Kidney epithelial cell (primary cell): ENCODE measurements around the gene CD52. TPM values are rescaled to one million over a fixed set of nuclear protein-coding genes. Genes with fewer than 3 reads are reported as not detected.

Experiments used
- DNase-seq: peaks from one replicate; pipeline ENCODE4 v3.0.0-alpha.2; 2010; ENCODE audit warnings: low read depth
- H3K27me3 ChIP-seq: 2 replicates; pipeline ENCODE4 v1.6.0; 2011; ENCODE audit warnings: low read length; ENCODE audit not compliant: control insufficient read depth, insufficient read depth
- H3K36me3 ChIP-seq: 2 replicates; pipeline ENCODE4 v1.5.1; 2011; ENCODE audit warnings: low read length; ENCODE audit not compliant: control insufficient read depth, insufficient read depth
- H3K4me3 ChIP-seq: 2 replicates; pipeline ENCODE4 v1.5.1; 2011; ENCODE audit warnings: low read depth, mild to moderate bottlenecking, control low read depth, low read length
- CTCF ChIP-seq: IDR thresholded peaks from 2 replicates; pipeline ENCODE4 v1.5.1; 2011; ENCODE audit warnings: mild to moderate bottlenecking, moderate library complexity, low read length, control low read depth, inconsistent platforms; ENCODE audit not compliant: insufficient read depth, poor library complexity, severe bottlenecking
- total RNA-seq: library from RNA; depleted of rRNA; stranded (reverse); fragments of >200 nt; gene quantifications from 2 replicates; pipeline ENCODE4 v1.2.3, GENCODE V29; 2015

Gene CD52
- total RNA-seq, 1 donor from 2014 or later: not detected

DNA sequence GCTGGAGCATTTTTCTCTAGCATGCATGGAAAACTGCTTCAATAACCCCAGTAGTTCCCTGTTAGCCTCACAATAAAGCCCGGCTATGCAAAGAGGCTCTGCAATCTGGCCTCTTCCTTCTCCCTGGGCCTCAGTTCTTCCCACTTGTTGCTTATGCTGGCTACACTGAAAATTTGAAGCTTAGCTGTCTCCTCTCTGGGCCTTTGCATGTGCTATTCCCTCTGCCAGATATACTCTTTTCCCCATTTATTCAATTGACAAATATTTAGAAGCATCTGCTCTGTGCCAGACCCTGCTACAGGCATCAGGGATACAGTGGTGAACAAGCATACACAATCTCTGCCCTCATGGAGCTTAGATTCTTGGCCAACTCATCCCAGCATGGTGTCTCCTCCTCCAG, 20.9 kb downstream of the CD52 start:
- no peak for DNase-seq
- TF ChIP-seq CTCF: no peak
- Histone ChIP-seq H3K27me3 (peaks cover 21% of the 10 kb centered on the region), H3K4me3 (no peak overlapping the region), H3K36me3 (no peaks in the 10 kb centered on the region)

GRCh38 chr1:26340047-26340481, 22.3 kb downstream of the CD52 start:
- Histone ChIP-seq H3K4me3 (no peak overlapping the region), H3K36me3 (no peaks in the 10 kb centered on the region), H3K27me3 (peaks cover 23% of the 10 kb centered on the region)
- no peak for TF ChIP-seq CTCF
- no peak for DNase-seq

GRCh38 chr1:26344147-26344920, 26.6 kb downstream of the CD52 start:
- Histone ChIP-seq H3K4me3 (no peak overlapping the region), H3K27me3 (peaks cover 7% of the 10 kb centered on the region), H3K36me3 (no peaks in the 10 kb centered on the region)
- no peak for DNase-seq
- no peak for TF ChIP-seq CTCF

DNA sequence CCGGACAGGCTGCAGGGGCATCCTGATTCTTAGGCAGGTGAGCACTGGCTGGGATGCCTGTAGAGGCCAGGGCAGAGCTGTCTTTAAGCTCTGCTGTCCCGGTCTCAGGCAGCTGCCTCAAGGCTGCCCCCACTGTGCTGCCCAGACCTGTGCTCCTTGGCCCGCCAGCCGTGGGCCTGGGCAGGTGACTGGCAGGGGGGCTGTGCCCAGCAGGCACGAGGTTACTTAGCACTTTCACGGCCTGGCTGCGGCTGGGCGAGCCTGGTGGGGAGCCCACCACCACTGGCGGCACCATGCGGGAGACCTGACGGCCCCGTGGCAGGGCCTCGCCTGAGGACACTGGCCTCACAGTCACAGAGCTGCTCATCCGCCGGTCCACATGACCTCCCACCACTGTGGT, 28.0 kb downstream of the CD52 start:
- Histone ChIP-seq H3K36me3 (no peaks in the 10 kb centered on the region), H3K4me3 (no peak overlapping the region), H3K27me3 (peaks cover 7% of the 10 kb centered on the region)
- TF ChIP-seq CTCF: no peak
- no peak for DNase-seq

DNA sequence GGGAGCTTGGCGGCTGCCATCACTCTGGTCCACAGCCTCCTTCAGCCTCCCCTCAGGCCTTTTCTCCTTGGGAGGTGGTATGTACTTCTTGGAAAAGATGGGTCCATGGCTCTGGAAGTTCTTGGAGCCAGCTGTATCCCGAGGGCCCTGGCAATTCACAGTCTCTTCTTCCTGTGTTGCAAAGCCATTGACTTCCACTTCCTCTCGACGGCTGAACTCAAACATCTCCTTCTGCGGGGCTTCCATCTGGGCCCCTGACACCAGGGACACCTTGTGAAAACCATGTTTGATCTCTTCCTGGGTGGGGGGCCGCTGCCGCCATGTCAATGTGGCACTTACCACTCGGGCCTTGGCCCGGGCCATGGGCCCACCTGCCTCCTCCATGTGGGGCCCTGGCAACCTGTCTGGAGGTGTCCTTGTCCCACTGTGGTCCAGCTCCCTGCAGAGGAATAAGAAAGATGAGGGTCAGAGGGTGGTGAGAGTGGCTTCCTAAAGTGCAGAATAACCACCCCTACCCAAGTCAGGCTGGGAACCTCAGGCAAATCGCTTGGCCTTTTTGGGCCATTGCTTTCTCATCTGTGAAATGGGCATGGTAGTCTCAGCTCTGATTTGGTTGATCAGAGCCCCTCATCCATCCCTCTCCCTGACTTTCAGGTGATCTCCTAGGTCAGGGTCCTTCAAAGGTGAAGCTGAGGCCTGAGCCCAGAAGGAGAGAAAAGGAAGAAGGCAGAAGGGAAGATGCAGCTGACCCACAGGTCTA, 28.7 kb downstream of the CD52 start:
- TF ChIP-seq CTCF: no peak
- Histone ChIP-seq H3K4me3 (no peak overlapping the region), H3K27me3 (peaks cover 7% of the 10 kb centered on the region), H3K36me3 (no peaks in the 10 kb centered on the region)
- no peak for DNase-seq
